KG1 (cell line): ENCODE results near the gene MOG.
"Not testable (repeated sequence)": the region's sequence is repeated elsewhere in the genome, so short reads cannot be mapped to it uniquely, and the experiment has no call there.

Experiments used
- DNase-seq: peaks from one replicate; lab custom pipeline; 2025; lab: John Stamatoyannopoulos, UW

MOG gene

GRCh38 chr6:29641430-29642148, 15.3 kb upstream of the MOG start:
- DNase-seq, result no peak

- no peak for DNase-seq
Observed at GRCh38 chr6:29647927-29648642, 8.8 kb upstream of the MOG start.

GRCh38 chr6:29649701-29650673, 6.9 kb upstream of the MOG start:
- peak; percentile 97 for DNase-seq

GRCh38 chr6:29651413-29652197, 5.3 kb upstream of the MOG start:
- DNase-seq, result no peak

GRCh38 chr6:29652198-29652584, 4.7 kb upstream of the MOG start:
- no peak for DNase-seq

GRCh38 chr6:29653452-29654038, 3.3 kb upstream of the MOG start:
- peak; percentile 37 for DNase-seq

- DNase-seq, result no peak
Observed at GRCh38 chr6:29655658-29656057, 1.2 kb upstream of the MOG start.

GRCh38 chr6:29656157-29656556, 735 bp upstream of the MOG start:
- no peak for DNase-seq

GRCh38 chr6:29661071-29661470, 4.2 kb downstream of the MOG start:
- no peak for DNase-seq

GRCh38 chr6:29661502-29662141, 4.7 kb downstream of the MOG start:
- DNase-seq, result not testable (repeated sequence)

- no peak for DNase-seq
Observed at GRCh38 chr6:29663300-29664042, 6.6 kb downstream of the MOG start.

- no peak for DNase-seq
Observed at GRCh38 chr6:29665942-29666825, 9.3 kb downstream of the MOG start.

- DNase-seq, result no peak
Observed at GRCh38 chr6:29666826-29667130, 9.9 kb downstream of the MOG start.

- DNase-seq, result no peak
Observed at GRCh38 chr6:29667158-29667557, 10.3 kb downstream of the MOG start.

GRCh38 chr6:29671026-29671425, 14.1 kb downstream of the MOG start:
- DNase-seq, result no peak

GRCh38 chr6:29672116-29672515, 15.2 kb downstream of the MOG start:
- DNase-seq, result not testable (repeated sequence)

- no peak for DNase-seq
Observed at GRCh38 chr6:29673161-29673560, 16.3 kb downstream of the MOG start.

GRCh38 chr6:29674008-29674407, 17.1 kb downstream of the MOG start:
- no peak for DNase-seq

- DNase-seq, result no peak
Observed at GRCh38 chr6:29675561-29675960, 18.7 kb downstream of the MOG start.
